HCT116 (cell line): ENCODE measurements around the gene TCEAL5.

ENCODE experiments used
- CEBPB ChIP-seq: IDR thresholded peaks from 2 replicates; pipeline ENCODE4 v1.6.1; 2012; ENCODE audit warnings: low read depth
- EZH2 ChIP-seq: fragments of 200-600 bp; sonication (generic); IDR thresholded peaks from 2 replicates; pipeline ENCODE4 v1.6.1; 2017; ENCODE audit warnings: antibody characterized with exemption, mixed run types
- EZH2phosphoT487 ChIP-seq: fragments of 200-600 bp; IDR thresholded peaks from 2 replicates; pipeline ENCODE4 v1.6.1; 2018; ENCODE audit warnings: antibody characterized with exemption, borderline replicate concordance
- FOSL1 ChIP-seq: IDR thresholded peaks from 2 replicates; pipeline ENCODE4 v1.6.1; 2012; ENCODE audit warnings: low read depth
- JUND ChIP-seq: IDR thresholded peaks from 2 replicates; pipeline ENCODE4 v1.6.1; 2012
- POLR2A ChIP-seq: IDR thresholded peaks from 2 replicates; pipeline ENCODE4 v1.7.0; 2011; ENCODE audit warnings: borderline replicate concordance; ENCODE audit not compliant: insufficient read depth, insufficient read length; ENCODE audit errors: extremely low read depth
- POLR2AphosphoS5 ChIP-seq: IDR thresholded peaks from 2 replicates; pipeline ENCODE4 v1.6.1; 2011; ENCODE audit warnings: mild to moderate bottlenecking, low read depth, low read length, moderate library complexity
- RAD21 ChIP-seq: IDR thresholded peaks from 2 replicates; pipeline ENCODE4 v1.6.1; 2012; ENCODE audit warnings: low read depth, mild to moderate bottlenecking
- YY1 ChIP-seq: IDR thresholded peaks from 2 replicates; pipeline ENCODE4 v1.6.1; 2011; ENCODE audit warnings: low read length, low read depth, moderate library complexity, mild to moderate bottlenecking; ENCODE audit not compliant: insufficient replicate concordance; ENCODE audit errors: extremely low read depth
- TF ChIP-seq, protein P1 (sequence below): IDR thresholded peaks from 2 replicates; pipeline ENCODE4 v1.6.1; 2012; ENCODE audit warnings: low read depth
- TF ChIP-seq, protein P2 (sequence below), 3 experiments: fragments of 200-600 bp in 1 of 3; sonication (generic) in 1 of 3; IDR thresholded peaks in 2 of 3; conservative IDR thresholded peaks in 1 of 3; 2 replicates each; pipeline ENCODE4 v1.5.1; 2012 to 2017; ENCODE audit warnings: low read depth in 2 of 3, low read length in 2 of 3, antibody characterized with exemption in 1 of 3, borderline replicate concordance in 1 of 3, control low read depth in 1 of 3, mild to moderate bottlenecking in 1 of 3, mixed read lengths in 1 of 3, mixed run types in 1 of 3, moderate library complexity in 1 of 3; ENCODE audit not compliant: insufficient read depth in 1 of 3
- TF ChIP-seq, protein P3 (sequence below): IDR thresholded peaks from 2 replicates; pipeline ENCODE4 v1.6.1; 2012
- TF ChIP-seq, protein P4 (sequence below): IDR thresholded peaks from 2 replicates; pipeline ENCODE4 v1.6.1; 2012

DNA sequence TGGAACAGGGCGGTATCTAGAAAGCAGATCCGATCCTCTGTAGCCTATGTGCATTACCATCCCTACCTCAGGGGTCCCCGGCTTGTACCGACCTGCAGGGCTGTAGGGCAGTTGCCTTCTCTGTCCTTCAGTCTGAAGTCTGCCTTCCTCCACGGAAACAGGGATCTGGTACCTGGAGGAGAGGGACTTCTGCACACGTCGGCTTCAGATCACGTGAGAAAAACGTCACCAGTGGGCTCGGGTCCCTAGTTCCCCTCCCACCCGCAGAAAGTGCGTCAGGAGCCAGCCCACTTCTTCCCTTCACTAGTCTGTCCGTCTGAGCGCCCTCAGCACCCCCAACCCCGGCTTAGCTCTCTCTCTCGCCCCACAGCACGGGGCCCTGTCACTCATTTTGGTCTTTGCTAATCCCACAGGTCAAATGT is at the start of gene TCEAL5:
- no peak for TF ChIP-seq RAD21
- TF ChIP-seq, protein P1, sequence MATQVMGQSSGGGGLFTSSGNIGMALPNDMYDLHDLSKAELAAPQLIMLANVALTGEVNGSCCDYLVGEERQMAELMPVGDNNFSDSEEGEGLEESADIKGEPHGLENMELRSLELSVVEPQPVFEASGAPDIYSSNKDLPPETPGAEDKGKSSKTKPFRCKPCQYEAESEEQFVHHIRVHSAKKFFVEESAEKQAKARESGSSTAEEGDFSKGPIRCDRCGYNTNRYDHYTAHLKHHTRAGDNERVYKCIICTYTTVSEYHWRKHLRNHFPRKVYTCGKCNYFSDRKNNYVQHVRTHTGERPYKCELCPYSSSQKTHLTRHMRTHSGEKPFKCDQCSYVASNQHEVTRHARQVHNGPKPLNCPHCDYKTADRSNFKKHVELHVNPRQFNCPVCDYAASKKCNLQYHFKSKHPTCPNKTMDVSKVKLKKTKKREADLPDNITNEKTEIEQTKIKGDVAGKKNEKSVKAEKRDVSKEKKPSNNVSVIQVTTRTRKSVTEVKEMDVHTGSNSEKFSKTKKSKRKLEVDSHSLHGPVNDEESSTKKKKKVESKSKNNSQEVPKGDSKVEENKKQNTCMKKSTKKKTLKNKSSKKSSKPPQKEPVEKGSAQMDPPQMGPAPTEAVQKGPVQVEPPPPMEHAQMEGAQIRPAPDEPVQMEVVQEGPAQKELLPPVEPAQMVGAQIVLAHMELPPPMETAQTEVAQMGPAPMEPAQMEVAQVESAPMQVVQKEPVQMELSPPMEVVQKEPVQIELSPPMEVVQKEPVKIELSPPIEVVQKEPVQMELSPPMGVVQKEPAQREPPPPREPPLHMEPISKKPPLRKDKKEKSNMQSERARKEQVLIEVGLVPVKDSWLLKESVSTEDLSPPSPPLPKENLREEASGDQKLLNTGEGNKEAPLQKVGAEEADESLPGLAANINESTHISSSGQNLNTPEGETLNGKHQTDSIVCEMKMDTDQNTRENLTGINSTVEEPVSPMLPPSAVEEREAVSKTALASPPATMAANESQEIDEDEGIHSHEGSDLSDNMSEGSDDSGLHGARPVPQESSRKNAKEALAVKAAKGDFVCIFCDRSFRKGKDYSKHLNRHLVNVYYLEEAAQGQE, result no peak
- no peak for TF ChIP-seq POLR2AphosphoS5
- TF ChIP-seq EZH2, result no peak
- TF ChIP-seq, protein P2, sequence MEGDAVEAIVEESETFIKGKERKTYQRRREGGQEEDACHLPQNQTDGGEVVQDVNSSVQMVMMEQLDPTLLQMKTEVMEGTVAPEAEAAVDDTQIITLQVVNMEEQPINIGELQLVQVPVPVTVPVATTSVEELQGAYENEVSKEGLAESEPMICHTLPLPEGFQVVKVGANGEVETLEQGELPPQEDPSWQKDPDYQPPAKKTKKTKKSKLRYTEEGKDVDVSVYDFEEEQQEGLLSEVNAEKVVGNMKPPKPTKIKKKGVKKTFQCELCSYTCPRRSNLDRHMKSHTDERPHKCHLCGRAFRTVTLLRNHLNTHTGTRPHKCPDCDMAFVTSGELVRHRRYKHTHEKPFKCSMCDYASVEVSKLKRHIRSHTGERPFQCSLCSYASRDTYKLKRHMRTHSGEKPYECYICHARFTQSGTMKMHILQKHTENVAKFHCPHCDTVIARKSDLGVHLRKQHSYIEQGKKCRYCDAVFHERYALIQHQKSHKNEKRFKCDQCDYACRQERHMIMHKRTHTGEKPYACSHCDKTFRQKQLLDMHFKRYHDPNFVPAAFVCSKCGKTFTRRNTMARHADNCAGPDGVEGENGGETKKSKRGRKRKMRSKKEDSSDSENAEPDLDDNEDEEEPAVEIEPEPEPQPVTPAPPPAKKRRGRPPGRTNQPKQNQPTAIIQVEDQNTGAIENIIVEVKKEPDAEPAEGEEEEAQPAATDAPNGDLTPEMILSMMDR (IDR thresholded peaks at IDR 0.05 in 2 of 3, conservative IDR thresholded peaks at IDR 0.05 in 1 of 3; ENCODE audit: borderline replicate concordance in 1 of 3, insufficient read depth in 1 of 3, low read depth in 2 of 3, low read length in 2 of 3), result no peak
- no peak for TF ChIP-seq POLR2A
- TF ChIP-seq FOSL1, result no peak
- TF ChIP-seq, protein P3, sequence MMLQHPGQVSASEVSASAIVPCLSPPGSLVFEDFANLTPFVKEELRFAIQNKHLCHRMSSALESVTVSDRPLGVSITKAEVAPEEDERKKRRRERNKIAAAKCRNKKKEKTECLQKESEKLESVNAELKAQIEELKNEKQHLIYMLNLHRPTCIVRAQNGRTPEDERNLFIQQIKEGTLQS, result no peak
- TF ChIP-seq, protein P4, sequence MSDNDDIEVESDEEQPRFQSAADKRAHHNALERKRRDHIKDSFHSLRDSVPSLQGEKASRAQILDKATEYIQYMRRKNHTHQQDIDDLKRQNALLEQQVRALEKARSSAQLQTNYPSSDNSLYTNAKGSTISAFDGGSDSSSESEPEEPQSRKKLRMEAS, result no peak
- TF ChIP-seq EZH2phosphoT487, result no peak
- no peak for TF ChIP-seq CEBPB
- TF ChIP-seq JUND, result no peak
- TF ChIP-seq YY1, result no peak
